ENCODE data around the gene LRRC2.

Gene LRRC2

GRCh38 chr3:46576386-46576785, 10.3 kb upstream of the LRRC2 start:
- no peak for DNase-seq (ENCODE audit: insufficient read length, low spot score)
- no peak for TF ChIP-seq POLR2A (IDR thresholded peaks at IDR 0.05; ENCODE audit: low read depth, low read length)
- no peak for FAIRE-seq

DNA sequence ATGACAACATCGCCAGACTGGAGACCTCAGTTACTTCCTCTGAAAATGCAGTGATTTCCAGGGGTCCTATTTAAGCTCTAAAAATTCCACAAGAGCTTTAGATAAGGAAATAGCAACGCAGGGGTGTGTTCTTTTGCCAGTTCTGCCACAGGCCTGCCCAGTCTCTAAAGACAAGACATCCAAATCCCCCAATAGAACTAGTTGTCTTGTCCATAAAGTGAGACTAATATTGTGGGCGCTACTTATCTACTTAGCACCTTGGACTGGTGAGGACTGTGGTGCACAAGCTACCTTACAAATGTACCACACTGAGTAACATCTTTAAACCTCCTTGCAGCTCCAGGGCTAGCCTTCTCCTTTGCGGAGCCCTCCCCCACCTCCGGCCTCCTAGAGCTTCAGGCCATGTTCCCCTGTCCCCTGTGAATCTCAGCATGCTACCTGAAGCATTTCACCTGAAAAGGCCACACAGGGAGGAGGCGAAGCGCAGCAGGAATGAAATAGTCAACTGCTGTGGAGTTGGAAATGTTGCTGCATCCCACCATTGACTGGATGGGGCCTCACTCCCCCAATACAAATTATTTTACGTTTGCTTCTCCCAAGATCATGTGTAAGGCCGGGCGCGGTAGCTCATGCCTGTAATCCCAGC, 9.6 kb upstream of the LRRC2 start:
- TF ChIP-seq POLR2A (IDR thresholded peaks at IDR 0.05; ENCODE audit: low read depth, low read length): no peak
- FAIRE-seq (no peak), DNase-seq (ENCODE audit: insufficient read length, low spot score) (no peak)

DNA sequence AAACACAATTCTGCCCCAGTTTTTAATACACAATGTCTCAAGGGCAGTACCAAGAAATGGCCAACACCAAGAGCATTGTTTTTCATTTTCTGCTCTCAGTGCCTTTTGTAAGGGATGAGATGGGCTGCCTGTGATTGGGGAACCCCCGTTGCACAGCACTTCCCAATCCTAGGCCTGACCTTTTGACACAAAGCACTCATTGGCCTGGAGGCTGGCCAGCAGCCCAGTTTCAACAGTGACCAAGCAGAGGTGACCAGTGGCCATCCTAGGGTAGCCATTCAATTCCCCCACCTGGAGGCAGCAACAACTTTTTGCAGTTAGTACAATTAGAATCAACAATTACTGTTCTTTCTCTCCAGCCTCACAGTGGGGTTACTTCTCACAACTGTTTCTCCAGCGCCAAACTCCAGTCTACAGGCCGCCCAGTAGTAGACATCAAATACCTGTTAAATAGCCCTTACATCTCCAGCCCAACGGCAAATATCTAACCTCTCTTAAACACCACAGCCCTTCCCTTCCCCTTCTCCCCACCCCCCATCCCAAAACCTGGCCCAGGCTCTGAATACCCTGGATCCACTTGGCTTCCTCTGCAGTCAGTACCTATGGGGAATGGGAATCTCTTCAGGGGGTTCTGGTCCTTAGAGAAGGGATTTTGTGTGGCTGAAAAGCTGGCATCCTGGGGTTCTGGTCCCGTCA, 8.9 kb upstream of the LRRC2 start:
- TF ChIP-seq POLR2A (IDR thresholded peaks at IDR 0.05; ENCODE audit: low read depth, low read length): no peak
- DNase-seq (ENCODE audit: insufficient read length, low spot score) (no peak), FAIRE-seq (no peak)

DNA sequence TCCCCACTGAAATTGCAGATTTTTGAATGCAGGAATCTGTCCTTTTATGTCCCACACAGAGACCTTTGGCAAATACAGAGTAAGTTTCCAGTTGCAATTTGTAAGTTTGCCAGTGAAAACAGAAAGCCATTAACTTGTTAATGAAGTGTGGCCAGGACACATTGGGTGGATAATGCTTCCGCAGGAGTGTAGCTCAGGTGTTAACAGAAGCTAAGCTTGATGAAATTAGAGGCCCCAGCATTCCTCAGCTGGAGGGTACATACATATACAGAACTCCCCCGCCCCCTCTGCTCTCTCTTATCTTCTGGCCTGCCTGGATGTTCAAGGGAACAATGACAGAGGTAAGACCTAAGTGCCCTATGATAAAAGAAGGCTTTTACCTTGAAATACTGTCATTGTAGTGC, 8.1 kb upstream of the LRRC2 start:
- FAIRE-seq (no peak), DNase-seq (ENCODE audit: insufficient read length, low spot score) (no peak)
- no peak for TF ChIP-seq POLR2A (IDR thresholded peaks at IDR 0.05; ENCODE audit: low read depth, low read length)

DNA sequence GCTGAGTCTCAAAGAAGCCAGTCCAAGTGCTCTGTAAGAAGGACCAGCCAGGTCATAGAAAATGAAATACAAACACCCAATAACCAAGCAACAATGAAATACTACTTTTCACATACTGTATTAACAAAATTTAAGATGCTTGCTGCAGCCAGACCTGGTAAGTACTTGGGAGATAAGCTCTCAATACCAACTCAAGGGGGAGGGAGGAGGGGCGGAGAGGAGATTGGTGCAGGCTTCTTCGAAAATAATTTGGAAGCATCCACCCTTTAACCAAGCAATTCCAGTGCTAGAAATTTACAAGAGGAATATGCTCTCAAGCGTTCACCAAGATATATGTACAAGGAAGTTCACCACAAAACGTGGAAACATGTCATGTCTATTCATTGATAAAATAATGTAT, 7.6 kb upstream of the LRRC2 start:
- TF ChIP-seq POLR2A (IDR thresholded peaks at IDR 0.05; ENCODE audit: low read depth, low read length): no peak
- FAIRE-seq (no peak), DNase-seq (ENCODE audit: insufficient read length, low spot score) (no peak)

- FAIRE-seq (no peak), DNase-seq (ENCODE audit: insufficient read length, low spot score) (no peak)
- no peak for TF ChIP-seq POLR2A (IDR thresholded peaks at IDR 0.05; ENCODE audit: low read depth, low read length)
Measured at GRCh38 chr3:46571684-46572083, 5.6 kb upstream of the LRRC2 start.

- FAIRE-seq: no peak
- no peak for DNase-seq (ENCODE audit: insufficient read length, low spot score)
- TF ChIP-seq POLR2A (IDR thresholded peaks at IDR 0.05; ENCODE audit: low read depth, low read length): no peak
Measured at GRCh38 chr3:46565607-46566039, 479 bp downstream of the LRRC2 start.

GRCh38 chr3:46565077-46565476, 1.0 kb downstream of the LRRC2 start:
- no peak for FAIRE-seq
- no peak for DNase-seq (ENCODE audit: insufficient read length, low spot score)
- TF ChIP-seq POLR2A (IDR thresholded peaks at IDR 0.05; ENCODE audit: low read depth, low read length): no peak

- FAIRE-seq: no peak
- no peak for TF ChIP-seq POLR2A (IDR thresholded peaks at IDR 0.05; ENCODE audit: low read depth, low read length)
- no peak for DNase-seq (ENCODE audit: insufficient read length, low spot score)
Measured at GRCh38 chr3:46564190-46565021, 1.7 kb downstream of the LRRC2 start.

- DNase-seq (ENCODE audit: insufficient read length, low spot score) (no peak), FAIRE-seq (no peak)
- no peak for TF ChIP-seq POLR2A (IDR thresholded peaks at IDR 0.05; ENCODE audit: low read depth, low read length)
Measured at GRCh38 chr3:46561951-46562350, 4.2 kb downstream of the LRRC2 start.

GRCh38 chr3:46561511-46561910, 4.6 kb downstream of the LRRC2 start:
- FAIRE-seq (no peak), DNase-seq (ENCODE audit: insufficient read length, low spot score) (no peak)
- TF ChIP-seq POLR2A (IDR thresholded peaks at IDR 0.05; ENCODE audit: low read depth, low read length): no peak

DNA sequence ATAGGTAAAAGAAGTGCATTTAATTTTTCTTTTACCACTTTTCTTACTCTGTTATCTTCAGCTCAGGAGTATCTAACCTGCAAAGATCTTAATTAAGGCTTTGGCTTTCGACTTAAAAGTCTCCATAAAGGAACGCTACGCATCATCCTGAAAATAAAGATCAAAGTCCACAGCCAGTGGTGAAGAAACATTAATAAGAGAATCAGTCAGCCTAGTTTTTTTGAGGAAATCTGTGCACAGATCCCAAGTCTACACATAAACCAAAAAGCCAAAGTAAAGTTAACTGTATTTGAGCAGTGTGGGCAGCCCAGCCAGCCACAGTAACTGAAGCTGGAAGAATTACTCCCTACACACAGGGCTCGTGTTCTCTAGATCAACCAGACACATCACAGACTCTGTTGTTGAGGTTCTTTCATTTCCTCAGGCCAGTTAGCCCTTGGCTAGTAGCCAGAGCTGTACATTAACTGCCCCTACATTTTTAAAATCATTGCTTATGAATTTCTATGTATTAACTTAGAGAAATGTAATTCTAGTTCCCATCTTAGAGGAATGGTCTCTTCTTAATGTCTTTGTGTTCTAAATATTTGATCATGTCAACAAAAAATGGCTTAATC, 6.9 kb downstream of the LRRC2 start:
- DNase-seq (ENCODE audit: insufficient read length, low spot score): no peak
- no peak for TF ChIP-seq POLR2A (IDR thresholded peaks at IDR 0.05; ENCODE audit: low read depth, low read length)
- no peak for FAIRE-seq

GRCh38 chr3:46558184-46559043, 7.7 kb downstream of the LRRC2 start:
- TF ChIP-seq POLR2A (IDR thresholded peaks at IDR 0.05; ENCODE audit: low read depth, low read length): no peak
- no peak for DNase-seq (ENCODE audit: insufficient read length, low spot score)
- peak; percentile 43 for FAIRE-seq
